Measurements from ENCODE around the gene AKAIN1.

AKAIN1 gene

DNA sequence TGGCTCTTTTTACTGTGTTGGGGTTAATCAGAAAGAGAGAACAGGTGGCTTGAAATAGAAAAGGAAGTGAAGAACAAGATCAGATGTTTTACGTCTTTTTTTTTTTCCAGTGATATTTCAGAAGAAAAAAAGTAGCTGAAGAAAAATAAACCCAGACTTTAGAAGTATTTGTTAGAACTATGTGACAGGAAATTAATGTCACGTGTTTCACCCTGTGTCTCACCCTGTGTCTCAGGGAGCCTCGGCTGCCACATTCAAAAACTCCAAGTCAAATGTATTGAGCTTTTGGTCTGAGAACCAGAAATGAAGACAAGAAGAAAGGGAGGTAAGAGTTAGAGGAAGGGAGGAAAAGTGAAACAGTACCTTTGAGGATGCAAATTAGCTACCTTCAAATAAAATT is 38.0 kb downstream of the AKAIN1 start:
- no peak for TF ChIP-seq POLR2AphosphoS5 (IDR thresholded peaks at IDR 0.05; ENCODE audit: low read depth)
- no peak for TF ChIP-seq REST (IDR thresholded peaks at IDR 0.05; ENCODE audit: insufficient replicate concordance, low read depth)
- peaks cover 6% of the 10 kb centered on the region for H3K27me3 ChIP-seq (ENCODE audit: insufficient read depth, poor library complexity, severe bottlenecking)
- no peak overlapping the region for H3K27ac ChIP-seq (replicated peaks)
- DNase-seq (ENCODE audit: low read depth in 1 of 2, low spot score in 1 of 2): no peak
- H3K4me3 ChIP-seq (replicated peaks; ENCODE audit: insufficient read depth, low read length): no peak overlapping the region

DNA sequence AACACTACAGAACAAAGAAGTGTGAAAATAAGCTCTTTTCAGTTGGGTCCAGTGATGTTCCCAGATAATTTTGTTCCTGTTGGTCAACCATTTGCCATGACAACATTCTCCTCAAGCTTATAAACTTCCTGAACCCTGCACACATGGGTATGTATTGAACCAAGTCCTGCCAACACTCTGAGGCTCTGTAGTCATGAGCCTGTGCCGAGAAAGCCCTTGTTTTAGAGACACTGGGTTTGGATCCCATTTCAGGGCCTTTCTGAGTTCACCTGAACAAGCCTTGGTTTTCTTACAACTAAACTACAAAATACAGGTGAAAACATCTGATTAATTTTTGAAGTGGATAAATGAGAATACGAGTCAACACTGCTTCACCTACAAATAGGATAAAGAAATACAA is 38.5 kb downstream of the AKAIN1 start:
- DNase-seq (ENCODE audit: low read depth in 1 of 2, low spot score in 1 of 2): no peak
- TF ChIP-seq GABPA (IDR thresholded peaks at IDR 0.05; ENCODE audit: low read depth) (no peak), REST (IDR thresholded peaks at IDR 0.05; ENCODE audit: insufficient replicate concordance, low read depth) (no peak), POLR2AphosphoS5 (IDR thresholded peaks at IDR 0.05; ENCODE audit: low read depth) (no peak), SPI1 (IDR thresholded peaks at IDR 0.05; ENCODE audit: borderline replicate concordance, low read depth) (no peak), CTCF (IDR thresholded peaks at IDR 0.05; ENCODE audit: insufficient read depth, low read length) (no peak)
- Histone ChIP-seq H3K27ac (replicated peaks) (no peak overlapping the region), H3K4me3 (replicated peaks; ENCODE audit: insufficient read depth, low read length) (no peak overlapping the region), H3K27me3 (ENCODE audit: insufficient read depth, poor library complexity, severe bottlenecking) (peaks cover 7% of the 10 kb centered on the region)

- no peak for DNase-seq (ENCODE audit: low read depth in 1 of 2, low spot score in 1 of 2)
- H3K27ac ChIP-seq (replicated peaks): no peak overlapping the region
- no peak overlapping the region for H3K4me3 ChIP-seq (replicated peaks; ENCODE audit: insufficient read depth, low read length)
- H3K27me3 ChIP-seq (ENCODE audit: insufficient read depth, poor library complexity, severe bottlenecking): peaks cover 7% of the 10 kb centered on the region
- TF ChIP-seq REST (IDR thresholded peaks at IDR 0.05; ENCODE audit: insufficient replicate concordance, low read depth) (no peak), SPI1 (IDR thresholded peaks at IDR 0.05; ENCODE audit: borderline replicate concordance, low read depth) (no peak), CTCF (IDR thresholded peaks at IDR 0.05; ENCODE audit: insufficient read depth, low read length) (no peak), GABPA (IDR thresholded peaks at IDR 0.05; ENCODE audit: low read depth) (no peak)
Measured at GRCh38 chr18:5158172-5158571, 38.9 kb downstream of the AKAIN1 start.

- TF ChIP-seq CTCF (IDR thresholded peaks at IDR 0.05; ENCODE audit: insufficient read depth, low read length): no peak
- TF ChIP-seq SPI1 (IDR thresholded peaks at IDR 0.05; ENCODE audit: borderline replicate concordance, low read depth): no peak
- no peak for TF ChIP-seq GABPA (IDR thresholded peaks at IDR 0.05; ENCODE audit: low read depth)
- TF ChIP-seq POLR2AphosphoS5 (IDR thresholded peaks at IDR 0.05; ENCODE audit: low read depth): no peak
- TF ChIP-seq REST (IDR thresholded peaks at IDR 0.05; ENCODE audit: insufficient replicate concordance, low read depth): no peak
- no peak for DNase-seq (ENCODE audit: low read depth in 1 of 2, low spot score in 1 of 2)
Measured at GRCh38 chr18:5155907-5156287, 41.2 kb downstream of the AKAIN1 start.

More at GRCh38 chr18:5155907-5156287, 41.2 kb downstream of the AKAIN1 start:
- Histone ChIP-seq H3K27ac (replicated peaks) (no peak overlapping the region), H3K27me3 (ENCODE audit: insufficient read depth, poor library complexity, severe bottlenecking) (peaks cover 5% of the 10 kb centered on the region), H3K4me3 (replicated peaks; ENCODE audit: insufficient read depth, low read length) (no peak overlapping the region)

All from HL-60 (cell line).